ENCODE results near the gene MTARC1.

- TF ChIP-seq POLR2AphosphoS5 (IDR thresholded peaks at IDR 0.05) = no peak
- no peak for TF ChIP-seq CTCF (IDR thresholded peaks at IDR 0.05)
Measured at GRCh38 chr1:220750131-220750515, 36.6 kb upstream of the MTARC1 start.

Data from esophagus muscularis mucosa (tissue), 3 donors.